NB4 (cell line): ENCODE results near the gene RFX3.

Experiments used
- CTCF ChIP-seq: IDR thresholded peaks from one replicate; pipeline ENCODE4 v1.5.1; 2012; ENCODE audit warnings: low read depth, low read length
- POLR2A ChIP-seq: IDR thresholded peaks from 2 replicates; pipeline ENCODE4 v1.6.1; 2011; ENCODE audit warnings: mild to moderate bottlenecking; ENCODE audit not compliant: insufficient read length; ENCODE audit errors: extremely low read depth

- TF ChIP-seq CTCF = no peak
- TF ChIP-seq POLR2A = no peak
Observed at GRCh38 chr9:3179711-3180110, 346.1 kb downstream of the RFX3 start.
